Lower leg skin (tissue), 4 donors: ENCODE results near the gene PCDH9. TPM values are rescaled to one million over a fixed set of nuclear protein-coding genes. Genes with fewer than 3 reads are reported as not detected.

ENCODE experiments used
- DNase-seq, 2 donors: peaks; one replicate each; pipeline ENCODE4 v3.0.0-alpha.2; 2019; ENCODE audit warnings: low spot score in 2 of 2
- H3K4me3 ChIP-seq: fragments of 200-600 bp; sonication (generic); 2 replicates; pipeline ENCODE4 v1.5.1; 2017; ENCODE audit warnings: mild to moderate bottlenecking, low read depth; ENCODE audit not compliant: poor library complexity, severe bottlenecking
- POLR2A ChIP-seq, 2 donors: fragments of 450-650 bp; IDR thresholded peaks; one replicate each; pipeline ENCODE4 v1.6.1; 2016 to 2017; ENCODE audit warnings: antibody characterized with exemption in 2 of 2, mild to moderate bottlenecking in 1 of 2, moderate library complexity in 1 of 2
- WGBS, 2 donors: methylation state at CpG; one replicate each; pipeline ENCODE4 v1.1.5; 2018; 5-methylcytosine and 5-hydroxymethylcytosine counted together
- intact Hi-C: fragments of 100-400 bp; cut with DNase I; formaldehyde crosslinking; loops from one replicate; pipeline ENCODE4 v1.15.0; 2023; ENCODE audit warnings: low total_unique reads
- total RNA-seq, 4 donors: library from RNA; depleted of rRNA; stranded (reverse); fragments of >200 nt; gene quantifications; one replicate each; pipeline ENCODE4 v1.1.0, GENCODE V29; 2016
- TF ChIP-seq, protein P1 (sequence below), 3 donors: fragments of 450-650 bp; IDR thresholded peaks; one replicate each; pipeline ENCODE4 v1.5.1; 2016; ENCODE audit warnings: antibody characterized with exemption in 3 of 3, mild to moderate bottlenecking in 3 of 3, moderate library complexity in 2 of 3

Gene PCDH9
- total RNA-seq, 4 donors from 2014 or later: 0.21 to 0.84 (median 0.36) TPM

DNA sequence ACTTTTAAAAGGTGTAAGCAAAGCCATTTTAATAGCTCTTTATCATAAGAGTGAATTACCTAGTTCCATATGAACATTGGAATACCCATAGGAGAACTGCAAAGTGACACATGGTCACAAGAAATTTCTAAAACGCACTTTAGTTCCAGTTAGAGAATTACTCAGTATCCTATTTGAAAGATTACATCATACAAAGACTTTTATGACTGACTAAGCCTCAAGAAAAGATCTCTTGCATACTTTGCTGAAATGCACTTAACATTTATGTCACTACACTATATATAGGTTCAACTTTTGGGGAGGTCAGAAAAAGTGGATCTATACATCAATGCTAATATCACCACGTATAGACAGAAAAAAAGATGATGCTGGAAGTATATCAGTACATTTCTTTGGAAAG is 7.1 kb downstream of the PCDH9 start:
- intact Hi-C loops: no loop called here
- TF ChIP-seq, protein P1, sequence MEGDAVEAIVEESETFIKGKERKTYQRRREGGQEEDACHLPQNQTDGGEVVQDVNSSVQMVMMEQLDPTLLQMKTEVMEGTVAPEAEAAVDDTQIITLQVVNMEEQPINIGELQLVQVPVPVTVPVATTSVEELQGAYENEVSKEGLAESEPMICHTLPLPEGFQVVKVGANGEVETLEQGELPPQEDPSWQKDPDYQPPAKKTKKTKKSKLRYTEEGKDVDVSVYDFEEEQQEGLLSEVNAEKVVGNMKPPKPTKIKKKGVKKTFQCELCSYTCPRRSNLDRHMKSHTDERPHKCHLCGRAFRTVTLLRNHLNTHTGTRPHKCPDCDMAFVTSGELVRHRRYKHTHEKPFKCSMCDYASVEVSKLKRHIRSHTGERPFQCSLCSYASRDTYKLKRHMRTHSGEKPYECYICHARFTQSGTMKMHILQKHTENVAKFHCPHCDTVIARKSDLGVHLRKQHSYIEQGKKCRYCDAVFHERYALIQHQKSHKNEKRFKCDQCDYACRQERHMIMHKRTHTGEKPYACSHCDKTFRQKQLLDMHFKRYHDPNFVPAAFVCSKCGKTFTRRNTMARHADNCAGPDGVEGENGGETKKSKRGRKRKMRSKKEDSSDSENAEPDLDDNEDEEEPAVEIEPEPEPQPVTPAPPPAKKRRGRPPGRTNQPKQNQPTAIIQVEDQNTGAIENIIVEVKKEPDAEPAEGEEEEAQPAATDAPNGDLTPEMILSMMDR (IDR thresholded peaks at IDR 0.05): no peak
- TF ChIP-seq POLR2A (IDR thresholded peaks at IDR 0.05): no peak
- no peak for DNase-seq
- 45 to 60% methylated on average over 2 of the region's 2 CpGs for WGBS, 2 donors
- H3K4me3 ChIP-seq: no peak overlapping the region

DNA sequence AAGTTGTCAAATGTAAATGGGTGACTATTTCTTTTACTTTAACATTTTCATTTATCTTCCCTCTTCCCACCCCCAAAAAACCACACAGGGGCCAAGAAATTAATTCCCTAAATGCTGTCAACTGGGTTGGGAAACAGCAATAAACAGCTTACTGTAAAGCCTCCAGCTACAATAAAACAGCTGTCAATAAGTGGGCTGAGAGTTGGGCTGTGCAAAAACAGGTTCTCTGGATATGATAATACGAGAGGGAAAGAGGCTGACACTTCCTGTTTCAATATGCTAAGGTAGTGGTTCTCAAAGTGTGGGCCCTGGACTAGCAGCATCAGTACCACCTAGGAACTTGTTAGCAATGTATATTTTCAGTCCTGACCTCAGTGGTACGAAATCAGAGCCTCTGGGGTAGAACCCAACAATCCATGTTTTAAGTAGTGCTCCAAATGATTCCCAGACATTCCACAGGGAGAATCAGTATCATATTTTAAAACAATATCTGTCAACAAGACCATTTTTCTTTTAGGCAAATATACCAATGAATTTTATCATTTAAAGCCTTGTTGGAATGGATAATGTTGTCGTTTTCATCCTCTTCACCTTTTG is 8.4 kb downstream of the PCDH9 start:
- intact Hi-C loops: no loop called here
- 53 to 57% methylated on average over 3 of the region's 3 CpGs for WGBS, 2 donors
- DNase-seq: no peak
- H3K4me3 ChIP-seq: no peak overlapping the region
- no peak for TF ChIP-seq POLR2A (IDR thresholded peaks at IDR 0.05)
- TF ChIP-seq, protein P1 (IDR thresholded peaks at IDR 0.05): no peak

DNA sequence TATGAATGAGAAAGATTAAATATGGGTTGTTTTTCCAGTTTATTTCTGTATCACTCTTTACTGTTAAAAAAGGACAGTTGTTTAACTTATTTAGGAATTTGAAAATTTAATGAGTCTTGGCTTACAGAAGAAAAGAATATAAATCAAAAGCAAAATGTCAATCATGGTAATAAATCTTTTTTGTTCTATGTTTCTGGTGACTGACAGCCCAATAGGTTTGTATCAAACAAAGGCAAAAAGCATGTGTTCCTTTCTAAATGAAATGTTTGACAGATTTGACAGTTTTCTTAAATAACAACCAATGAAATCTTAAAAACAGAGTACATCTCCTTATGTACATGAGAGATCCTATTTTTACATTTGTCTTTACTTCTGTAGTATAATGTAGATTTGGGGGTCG is 11.0 kb downstream of the PCDH9 start:
- TF ChIP-seq, protein P1 (IDR thresholded peaks at IDR 0.05): no peak
- TF ChIP-seq POLR2A (IDR thresholded peaks at IDR 0.05): no peak
- H3K4me3 ChIP-seq: no peak overlapping the region
- intact Hi-C loops: no loop called here
- 88 to 93% methylated on average over 1 of the region's 1 CpG for WGBS, 2 donors
- DNase-seq: no peak

DNA sequence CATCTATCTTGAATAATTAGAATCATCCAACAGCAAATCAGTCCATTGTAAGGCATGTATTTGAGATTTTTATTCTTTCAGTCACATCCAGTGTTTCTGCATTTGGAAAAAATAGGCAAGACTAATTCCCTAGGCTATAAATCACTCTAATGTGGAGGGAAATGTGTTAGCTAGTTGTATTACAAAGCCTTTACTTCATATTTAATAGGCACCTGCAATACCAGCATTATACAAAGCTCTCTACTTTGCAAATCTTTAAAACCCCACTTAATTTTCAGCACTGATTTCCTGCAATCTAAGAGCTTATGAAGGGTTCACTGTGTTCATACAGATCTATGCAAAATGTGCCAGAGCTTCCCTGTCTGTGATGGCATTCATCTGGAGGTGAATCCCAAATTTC is 12.3 kb downstream of the PCDH9 start:
- intact Hi-C loops: no loop called here
- no peak for DNase-seq
- no peak for TF ChIP-seq POLR2A (IDR thresholded peaks at IDR 0.05)
- TF ChIP-seq, protein P1 (IDR thresholded peaks at IDR 0.05): no peak
- H3K4me3 ChIP-seq: no peak overlapping the region

DNA sequence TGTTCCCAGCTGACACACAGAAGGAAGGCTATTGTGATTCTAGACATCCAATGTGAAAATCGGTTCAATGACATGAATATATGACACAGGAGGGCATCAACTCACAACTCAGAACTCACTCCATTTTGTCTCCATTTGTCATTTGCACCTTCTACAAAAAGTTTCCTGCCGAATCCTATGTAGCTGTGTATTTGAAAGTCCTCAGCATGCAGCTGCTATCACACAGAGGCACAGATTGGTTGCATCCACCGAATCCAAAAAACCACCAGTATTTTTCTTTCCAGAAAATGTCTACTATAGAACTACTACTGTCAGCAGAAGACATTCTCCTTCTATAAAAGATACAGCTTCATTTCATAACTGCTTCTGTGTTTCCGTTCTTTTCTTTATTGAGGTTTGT is 13.3 kb downstream of the PCDH9 start:
- intact Hi-C loops: no loop called here
- H3K4me3 ChIP-seq: no peak overlapping the region
- 85 to 86% methylated on average over 4 of the region's 4 CpGs for WGBS, 2 donors
- TF ChIP-seq POLR2A (IDR thresholded peaks at IDR 0.05): no peak
- TF ChIP-seq, protein P1 (IDR thresholded peaks at IDR 0.05): no peak
- DNase-seq: no peak

DNA sequence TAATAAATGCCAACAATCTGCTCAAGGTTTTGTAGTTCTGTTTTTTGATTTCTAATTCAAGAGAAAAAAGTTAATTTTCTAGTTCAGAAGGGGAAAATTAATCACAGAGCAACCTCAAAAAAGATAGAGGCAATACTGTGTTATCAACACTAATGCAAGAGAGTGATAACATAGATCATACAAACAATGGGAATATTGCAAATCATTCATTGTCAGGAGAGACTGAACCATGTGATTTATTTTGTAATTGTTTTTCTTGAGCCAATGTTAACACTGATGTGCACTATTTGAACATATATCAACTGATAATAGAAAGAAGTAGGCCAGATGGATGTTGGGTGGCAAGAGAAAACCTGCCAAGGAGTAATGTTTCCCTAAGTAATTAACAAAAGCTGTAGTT is 19.9 kb downstream of the PCDH9 start:
- no peak for DNase-seq
- TF ChIP-seq POLR2A (IDR thresholded peaks at IDR 0.05): no peak
- TF ChIP-seq, protein P1 (IDR thresholded peaks at IDR 0.05): no peak
- H3K4me3 ChIP-seq: no peak overlapping the region
- intact Hi-C loops: no loop called here
